K562 (cell line): ENCODE measurements around the gene MCU. TPM values are rescaled to one million over a fixed set of nuclear protein-coding genes. Genes with fewer than 3 reads are reported as not detected.

Experiments
- ARID1B ChIP-seq: fragments of 450-650 bp; IDR thresholded peaks from 2 replicates; pipeline ENCODE4 v1.6.1; 2016; ENCODE audit warnings: antibody characterized with exemption, mild to moderate bottlenecking, inconsistent platforms
- BRCA1 ChIP-seq, 2 experiments: fragments of 450-650 bp in 1 of 2; sonication (generic) in 1 of 2; formaldehyde crosslinking in 1 of 2; IDR thresholded peaks; 2 replicates each; pipeline versions ENCODE4 v1.5.0 to v1.6.1; 2017 to 2020; ENCODE audit warnings: mild to moderate bottlenecking in 1 of 2, missing genetic modification reagents in 1 of 2
- CREB1 ChIP-seq, 2 experiments: sonication (generic) in 1 of 2; formaldehyde crosslinking in 1 of 2; IDR thresholded peaks; 2 replicates each; pipeline versions ENCODE4 v1.6.1 to v1.8.0; 2012 to 2022; ENCODE audit warnings: inconsistent platforms in 1 of 2, mild to moderate bottlenecking in 1 of 2, missing genetic modification reagents in 1 of 2, moderate library complexity in 1 of 2
- HNRNPLL ChIP-seq: fragments of 200-400 bp; formaldehyde crosslinking; IDR thresholded peaks from 2 replicates; pipeline ENCODE4 v1.6.1; 2017; ENCODE audit warnings: low read length, low read depth, mild to moderate bottlenecking; ENCODE audit not compliant: poor library complexity, severe bottlenecking
- HNRNPUL1 ChIP-seq: fragments of 200-400 bp; formaldehyde crosslinking; IDR thresholded peaks from 2 replicates; pipeline ENCODE4 v1.6.1; 2017; ENCODE audit warnings: low read length
- SMAD1 ChIP-seq: fragments of 150-350 bp; IDR thresholded peaks from 2 replicates; pipeline ENCODE4 v1.6.1; 2014; ENCODE audit warnings: low read length, low read depth; ENCODE audit not compliant: partially characterized antibody
- SMARCA4 ChIP-seq: fragments of 450-650 bp; IDR thresholded peaks from 2 replicates; pipeline ENCODE4 v1.6.1; 2016
- SRSF3 ChIP-seq: fragments of 200-400 bp; formaldehyde crosslinking; IDR thresholded peaks from 2 replicates; pipeline ENCODE4 v1.6.1; 2016; ENCODE audit warnings: mild to moderate bottlenecking, low read length, moderate library complexity; ENCODE audit not compliant: insufficient read depth
- SUPT5H ChIP-seq: fragments of 450-650 bp; IDR thresholded peaks from 2 replicates; pipeline ENCODE4 v1.6.1; 2016
- TARDBP ChIP-seq: fragments of 450-650 bp; IDR thresholded peaks from 2 replicates; pipeline ENCODE4 v1.6.1; 2016
- ZNF507 ChIP-seq: conservative IDR thresholded peaks from 2 replicates; pipeline ENCODE4 v1.6.1; 2017; ENCODE audit warnings: missing genetic modification characterization, missing compliant biosample characterization
- ZNF583 ChIP-seq: fragments of 250-450 bp; sonication (Bioruptor Pico); IDR thresholded peaks from 2 replicates; pipeline ENCODE4 v1.4.0; 2020
- ZNF77 ChIP-seq: fragments of 250-450 bp; sonication (Bioruptor Pico); IDR thresholded peaks from 2 replicates; pipeline ENCODE4 v1.5.0; 2020
- polyA plus RNA-seq, 8 experiments: library from polyadenylated mRNA; depleted of rRNA in 4 of 8; stranded (reverse) in 5 of 8; unstranded in 3 of 8; fragments of >200 nt; fragmentation: Nextera tagmentation in 2 of 8; fragmentation: Illumina TruSeq in 1 of 8; extraction: Ambion mirVana in 2 of 8; extraction: Trizol in 1 of 8; gene quantifications; 2 replicates each; pipeline versions ENCODE4 v1.2.1 to v1.2.3, GENCODE V29; 2011 to 2014; ENCODE audit warnings: inconsistent platforms in 1 of 8, missing spikeins in 1 of 8
- total RNA-seq, 7 experiments: library from RNA; depleted of rRNA in 6 of 7; stranded (reverse); fragments of >200 nt in 6 of 7; fragmentation: Illumina TruSeq in 2 of 7; extraction: Trizol in 2 of 7; gene quantifications; 2 replicates each; pipeline versions ENCODE4 v1.2.1 to v1.2.3, GENCODE V29; 2011 to 2021; ENCODE audit warnings: low replicate concordance in 1 of 7
- TF ChIP-seq, protein P1 (sequence below): sonication (generic); formaldehyde crosslinking; IDR thresholded peaks from 2 replicates; pipeline ENCODE4 v1.8.1; 2023; ENCODE audit warnings: mild to moderate bottlenecking, missing genetic modification reagents
- TF ChIP-seq, protein P2 (sequence below): fragments of 450-650 bp; conservative IDR thresholded peaks from 2 replicates; pipeline ENCODE4 v1.6.1; 2016; ENCODE audit warnings: missing genetic modification characterization, low read depth, mild to moderate bottlenecking, control low read depth, missing compliant biosample characterization
- TF ChIP-seq, protein P3 (sequence below): fragments of 450-650 bp; IDR thresholded peaks from 2 replicates; pipeline ENCODE4 v1.6.1; 2016
- TF ChIP-seq, protein P4 (sequence below): fragments of 250-450 bp; sonication (Bioruptor Pico); IDR thresholded peaks from 2 replicates; pipeline ENCODE4 v1.8.0; 2021; ENCODE audit warnings: moderate library complexity, mild to moderate bottlenecking, inconsistent platforms
- TF ChIP-seq, protein P5 (sequence below): IDR thresholded peaks from 2 replicates; pipeline ENCODE4 v1.6.1; 2014; ENCODE audit warnings: antibody characterized with exemption

The MCU gene
- total and polyA plus RNA-seq, 9 of the 15 experiments (the other 6 are each of a cell fraction or from before 2014, with no cell fraction given), result 8.2 to 88.8 (median 21.3) TPM

DNA sequence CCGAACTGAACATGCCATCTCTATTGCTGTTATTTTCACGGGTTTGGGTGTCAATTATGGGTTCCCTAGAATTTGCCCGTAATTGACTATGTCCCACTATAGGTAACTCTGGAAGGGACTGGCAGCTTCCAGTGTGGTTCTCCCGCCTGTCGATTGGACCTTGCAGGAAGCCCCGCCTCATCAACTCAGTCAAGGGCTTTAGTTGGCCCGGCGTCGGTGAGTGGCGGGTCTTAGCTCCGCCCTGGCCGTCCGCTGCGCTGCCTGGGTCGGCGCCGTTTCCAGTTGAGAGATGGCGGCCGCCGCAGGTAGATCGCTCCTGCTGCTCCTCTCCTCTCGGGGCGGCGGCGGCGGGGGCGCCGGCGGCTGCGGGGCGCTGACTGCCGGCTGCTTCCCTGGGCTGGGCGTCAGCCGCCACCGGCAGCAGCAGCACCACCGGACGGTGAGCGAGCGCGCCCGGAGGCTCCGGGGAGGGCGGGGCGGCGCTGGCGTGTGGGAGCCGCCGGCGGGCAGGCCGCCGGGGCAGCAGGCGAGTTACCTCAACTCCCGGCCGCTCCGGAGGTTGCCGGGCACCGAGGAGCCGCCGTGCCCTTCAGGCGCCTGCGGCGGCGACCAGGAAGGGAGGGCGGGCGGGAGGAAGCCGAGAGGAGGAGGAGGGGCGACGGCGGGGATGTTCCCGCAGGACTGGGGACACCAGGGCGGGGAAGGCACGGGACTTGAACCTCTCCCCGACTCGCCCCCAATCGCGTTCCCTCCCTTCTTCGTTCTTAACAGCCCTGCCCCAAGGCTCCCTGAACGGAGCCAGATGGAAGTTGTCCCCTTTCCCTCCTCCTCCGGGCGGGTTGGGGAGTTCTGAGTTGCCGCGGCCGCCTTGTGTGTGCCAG lies at the start of gene MCU (continued):
- TF ChIP-seq, protein P1, sequence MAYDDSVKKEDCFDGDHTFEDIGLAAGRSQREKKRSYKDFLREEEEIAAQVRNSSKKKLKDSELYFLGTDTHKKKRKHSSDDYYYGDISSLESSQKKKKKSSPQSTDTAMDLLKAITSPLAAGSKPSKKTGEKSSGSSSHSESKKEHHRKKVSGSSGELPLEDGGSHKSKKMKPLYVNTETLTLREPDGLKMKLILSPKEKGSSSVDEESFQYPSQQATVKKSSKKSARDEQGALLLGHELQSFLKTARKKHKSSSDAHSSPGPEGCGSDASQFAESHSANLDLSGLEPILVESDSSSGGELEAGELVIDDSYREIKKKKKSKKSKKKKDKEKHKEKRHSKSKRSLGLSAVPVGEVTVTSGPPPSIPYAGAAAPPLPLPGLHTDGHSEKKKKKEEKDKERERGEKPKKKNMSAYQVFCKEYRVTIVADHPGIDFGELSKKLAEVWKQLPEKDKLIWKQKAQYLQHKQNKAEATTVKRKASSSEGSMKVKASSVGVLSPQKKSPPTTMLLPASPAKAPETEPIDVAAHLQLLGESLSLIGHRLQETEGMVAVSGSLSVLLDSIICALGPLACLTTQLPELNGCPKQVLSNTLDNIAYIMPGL (CRISPR knock-in tag), result peak; percentile 68; the same call in 1 of the 2 replicates
- TF ChIP-seq TARDBP (no peak), SRSF3 (no peak), HNRNPUL1 (no peak), SMAD1 (peak; percentile 49), ZNF507 (tag) (no peak), SUPT5H (peak; percentile 63), SMARCA4 (no peak), ARID1B (no peak), ZNF77 (CRISPR knock-in tag) (no peak), ZNF583 (0 out of 2 replicates have a peak, but pooled peaks have one; percentile 25), HNRNPLL (peak; percentile 61), CREB1 (IDR thresholded peaks at IDR 0.05) (no peak), CREB1 (CRISPR knock-in tag; IDR thresholded peaks at IDR 0.05) (no peak; the same call in 1 of the 2 replicates), BRCA1 (IDR thresholded peaks at IDR 0.05) (no peak), BRCA1 (CRISPR knock-in tag; IDR thresholded peaks at IDR 0.05) (no peak)
- TF ChIP-seq, protein P2, sequence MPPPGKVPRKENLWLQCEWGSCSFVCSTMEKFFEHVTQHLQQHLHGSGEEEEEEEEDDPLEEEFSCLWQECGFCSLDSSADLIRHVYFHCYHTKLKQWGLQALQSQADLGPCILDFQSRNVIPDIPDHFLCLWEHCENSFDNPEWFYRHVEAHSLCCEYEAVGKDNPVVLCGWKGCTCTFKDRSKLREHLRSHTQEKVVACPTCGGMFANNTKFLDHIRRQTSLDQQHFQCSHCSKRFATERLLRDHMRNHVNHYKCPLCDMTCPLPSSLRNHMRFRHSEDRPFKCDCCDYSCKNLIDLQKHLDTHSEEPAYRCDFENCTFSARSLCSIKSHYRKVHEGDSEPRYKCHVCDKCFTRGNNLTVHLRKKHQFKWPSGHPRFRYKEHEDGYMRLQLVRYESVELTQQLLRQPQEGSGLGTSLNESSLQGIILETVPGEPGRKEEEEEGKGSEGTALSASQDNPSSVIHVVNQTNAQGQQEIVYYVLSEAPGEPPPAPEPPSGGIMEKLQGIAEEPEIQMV (tag), result peak; percentile 77
- TF ChIP-seq, protein P3, sequence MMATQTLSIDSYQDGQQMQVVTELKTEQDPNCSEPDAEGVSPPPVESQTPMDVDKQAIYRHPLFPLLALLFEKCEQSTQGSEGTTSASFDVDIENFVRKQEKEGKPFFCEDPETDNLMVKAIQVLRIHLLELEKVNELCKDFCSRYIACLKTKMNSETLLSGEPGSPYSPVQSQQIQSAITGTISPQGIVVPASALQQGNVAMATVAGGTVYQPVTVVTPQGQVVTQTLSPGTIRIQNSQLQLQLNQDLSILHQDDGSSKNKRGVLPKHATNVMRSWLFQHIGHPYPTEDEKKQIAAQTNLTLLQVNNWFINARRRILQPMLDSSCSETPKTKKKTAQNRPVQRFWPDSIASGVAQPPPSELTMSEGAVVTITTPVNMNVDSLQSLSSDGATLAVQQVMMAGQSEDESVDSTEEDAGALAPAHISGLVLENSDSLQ, result peak; percentile 99
- TF ChIP-seq, protein P4, sequence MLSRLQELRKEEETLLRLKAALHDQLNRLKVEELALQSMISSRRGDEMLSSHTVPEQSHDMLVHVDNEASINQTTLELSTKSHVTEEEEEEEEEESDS (CRISPR knock-in tag), result no peak
- TF ChIP-seq, protein P5, sequence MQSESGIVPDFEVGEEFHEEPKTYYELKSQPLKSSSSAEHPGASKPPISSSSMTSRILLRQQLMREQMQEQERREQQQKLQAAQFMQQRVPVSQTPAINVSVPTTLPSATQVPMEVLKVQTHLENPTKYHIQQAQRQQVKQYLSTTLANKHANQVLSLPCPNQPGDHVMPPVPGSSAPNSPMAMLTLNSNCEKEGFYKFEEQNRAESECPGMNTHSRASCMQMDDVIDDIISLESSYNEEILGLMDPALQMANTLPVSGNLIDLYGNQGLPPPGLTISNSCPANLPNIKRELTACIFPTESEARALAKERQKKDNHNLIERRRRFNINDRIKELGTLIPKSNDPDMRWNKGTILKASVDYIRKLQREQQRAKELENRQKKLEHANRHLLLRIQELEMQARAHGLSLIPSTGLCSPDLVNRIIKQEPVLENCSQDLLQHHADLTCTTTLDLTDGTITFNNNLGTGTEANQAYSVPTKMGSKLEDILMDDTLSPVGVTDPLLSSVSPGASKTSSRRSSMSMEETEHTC, result no peak
